Activated CD8-positive, alpha-beta memory T cell treated with anti-CD3 and anti-CD28 coated beads, Interleukin-2, amount 50 U/mL, for 4 hours (primary cell): ENCODE data around the gene FOLR2.
"Not testable (repeated sequence)": the region's sequence is repeated elsewhere in the genome, so short reads cannot be mapped to it uniquely, and the experiment has no call there.

Experiments
- DNase-seq: peaks from one replicate; pipeline ENCODE4 v3.0.0-alpha.2; 2020

Gene FOLR2

DNA sequence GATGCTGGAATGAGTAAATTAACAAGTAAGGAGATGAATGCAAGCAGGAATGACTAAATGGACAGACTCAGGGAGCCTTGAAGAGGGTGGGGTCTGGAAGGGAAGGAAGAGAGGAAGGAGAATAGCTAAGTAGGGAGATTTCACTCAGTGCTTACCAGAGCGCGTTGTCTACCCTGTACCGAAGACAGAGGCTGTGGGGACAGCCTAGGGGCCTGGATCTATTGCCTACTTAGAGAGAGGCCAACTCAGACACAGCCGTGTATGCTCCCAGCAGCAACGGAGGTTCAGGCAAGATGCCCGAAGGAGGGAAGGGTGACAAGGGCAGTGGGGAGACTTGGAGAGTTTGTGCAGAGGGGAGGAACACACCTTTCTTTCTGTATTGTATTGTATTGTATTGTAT is at the start of gene FOLR2:
FOLR2 (plus strand) TSS at position 157 of the 400 bp plus-strand sequence. CDS start 1,791 bp downstream, outside the sequence.
- no peak for DNase-seq

DNA sequence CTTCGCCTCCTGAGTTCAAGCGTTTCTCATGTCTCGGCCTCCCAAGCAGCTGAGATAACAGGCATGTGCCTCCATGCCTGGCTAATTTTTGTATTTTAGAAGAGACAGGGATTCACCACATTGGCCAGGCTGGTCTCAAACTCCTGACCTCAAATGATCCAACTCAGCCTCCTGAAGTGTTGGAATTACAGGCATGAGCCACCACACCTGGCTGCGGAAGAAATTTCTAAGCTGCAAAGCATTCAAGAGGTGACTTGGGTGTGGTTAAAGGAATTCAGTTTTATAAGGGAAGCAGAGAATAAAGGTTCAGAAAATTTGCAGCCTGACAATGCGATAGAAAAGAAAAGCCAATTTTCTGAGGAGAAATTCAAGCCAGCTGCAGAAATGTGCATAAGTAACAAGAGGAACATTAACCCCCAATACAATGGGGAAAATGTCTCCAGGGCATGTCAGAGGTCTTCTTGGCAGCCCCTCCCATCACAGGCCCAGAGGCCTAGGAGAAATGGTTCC is 47.5 kb upstream of the FOLR2 start:
- not testable (repeated sequence) for DNase-seq

DNA sequence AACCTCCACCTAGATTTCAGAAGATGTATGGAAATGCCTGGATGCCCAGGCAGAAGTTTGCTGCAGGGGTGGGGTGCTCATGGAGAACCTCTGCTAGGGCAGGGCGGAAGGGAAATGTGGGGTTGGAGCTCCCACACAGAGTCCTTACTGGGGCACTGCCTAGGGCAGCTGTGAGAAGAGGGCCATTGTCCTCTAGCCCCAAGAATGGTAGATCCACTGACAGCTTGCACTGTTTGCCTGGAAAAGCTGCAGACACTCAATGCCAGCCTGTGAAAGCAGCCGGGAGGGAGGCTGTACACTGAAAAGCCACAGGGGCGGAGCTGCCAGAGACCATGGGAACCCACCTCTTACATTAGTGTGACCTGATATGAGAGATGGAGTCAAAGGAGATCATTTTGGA is 46.8 kb upstream of the FOLR2 start:
- DNase-seq = not testable (repeated sequence)

DNA sequence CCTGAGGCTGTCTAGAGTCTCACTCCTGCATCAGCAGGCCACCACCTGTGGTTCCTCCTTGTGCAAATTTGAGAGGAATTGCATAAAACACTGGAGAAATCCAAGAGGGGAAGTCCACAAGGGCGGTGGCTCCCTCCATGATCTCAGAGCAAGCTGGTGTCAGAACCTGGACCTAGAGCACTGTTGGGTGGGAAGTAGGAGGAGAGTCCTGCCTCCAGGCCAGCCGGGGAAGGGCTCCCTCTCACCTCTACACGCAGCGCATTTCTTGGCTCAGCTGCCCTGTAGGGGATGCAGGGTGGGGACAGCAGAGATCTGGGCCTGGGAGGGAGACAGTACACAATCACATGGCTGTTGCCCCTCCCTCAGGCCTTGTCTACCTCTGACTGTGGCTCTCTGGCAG is 44.6 kb upstream of the FOLR2 start:
- DNase-seq = not testable (repeated sequence)

GRCh38 chr11:72173291-72173690 is 43.3 kb upstream of the FOLR2 start:
- DNase-seq = no peak

- DNase-seq = no peak
Observed at GRCh38 chr11:72174302-72175070, 42.1 kb upstream of the FOLR2 start.

- DNase-seq = no peak
Observed at GRCh38 chr11:72177656-72178055, 38.9 kb upstream of the FOLR2 start.

GRCh38 chr11:72179049-72179803 is 37.4 kb upstream of the FOLR2 start:
- no peak for DNase-seq

DNA sequence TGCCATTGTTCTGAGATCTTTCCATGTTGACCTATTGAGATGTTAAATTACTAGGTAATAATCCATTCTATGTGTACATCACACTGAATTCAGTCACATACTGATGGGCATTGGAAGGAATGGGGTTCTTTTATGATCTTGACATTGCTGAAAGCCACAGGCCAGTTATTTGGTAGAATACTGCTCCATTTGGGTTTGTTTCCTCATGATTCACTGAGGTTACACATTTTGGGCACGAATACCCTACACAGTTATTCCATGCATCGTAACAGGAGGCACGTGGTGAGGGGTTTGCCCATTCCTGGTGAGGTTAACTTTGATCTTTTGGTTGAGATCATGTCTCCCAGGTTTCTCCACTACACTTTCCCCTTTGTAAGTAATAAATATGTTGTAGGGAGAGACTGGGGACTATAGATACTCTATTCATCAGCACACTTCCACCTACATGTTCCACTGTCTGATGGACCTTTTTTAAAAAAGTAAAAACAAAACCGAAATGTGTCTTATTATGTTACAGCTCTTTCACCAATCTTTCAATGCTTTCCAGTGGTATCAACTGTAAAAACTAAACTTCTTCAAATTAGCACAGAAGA is 36.7 kb upstream of the FOLR2 start:
- DNase-seq = no peak

DNA sequence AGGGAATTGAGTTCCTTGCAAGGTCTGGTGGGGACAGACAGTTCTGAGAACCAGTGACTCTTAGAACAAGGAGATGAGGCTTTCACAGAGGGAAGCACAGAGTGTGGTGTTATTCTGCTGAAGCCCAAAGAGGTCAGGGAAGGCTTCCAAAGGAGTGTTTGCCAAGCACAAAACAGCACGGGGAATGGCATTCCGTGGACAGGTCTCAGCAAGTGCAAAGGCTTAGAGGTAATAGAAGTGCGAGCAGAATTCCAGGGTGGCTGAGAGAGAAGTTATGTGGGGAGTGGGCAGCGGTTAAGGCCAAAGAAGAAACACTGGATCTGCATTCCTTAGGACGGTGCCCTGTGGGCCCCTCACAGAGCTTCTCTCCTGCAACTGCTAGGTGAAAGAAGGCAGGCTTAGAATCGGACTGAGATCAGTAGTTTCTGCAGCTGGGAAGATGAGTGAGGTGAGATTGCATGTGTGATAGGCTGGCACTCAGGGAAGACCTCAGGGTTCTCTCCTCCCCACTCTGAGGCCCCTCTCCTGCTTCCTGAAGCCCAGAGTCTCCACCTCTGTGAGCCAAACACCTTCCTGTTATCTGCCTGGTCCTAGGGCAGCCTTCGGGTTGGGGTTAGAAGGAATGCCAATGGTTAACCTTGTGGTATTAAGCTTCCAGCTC is 35.6 kb upstream of the FOLR2 start:
- not testable (repeated sequence) for DNase-seq

- not testable (repeated sequence) for DNase-seq
Observed at GRCh38 chr11:72181553-72181958, 35.0 kb upstream of the FOLR2 start.

GRCh38 chr11:72188267-72188666 is 28.3 kb upstream of the FOLR2 start:
- DNase-seq = no peak

GRCh38 chr11:72189455-72190250 is 26.9 kb upstream of the FOLR2 start:
- no peak for DNase-seq

- no peak for DNase-seq
Observed at GRCh38 chr11:72190631-72191071, 25.9 kb upstream of the FOLR2 start.

GRCh38 chr11:72191961-72192381 is 24.6 kb upstream of the FOLR2 start, which contains the start of gene FOLR1:
FOLR1 (plus strand) TSS chr11:72192140; CDS start chr11:72192174, 34 bp downstream.
- no peak for DNase-seq

DNA sequence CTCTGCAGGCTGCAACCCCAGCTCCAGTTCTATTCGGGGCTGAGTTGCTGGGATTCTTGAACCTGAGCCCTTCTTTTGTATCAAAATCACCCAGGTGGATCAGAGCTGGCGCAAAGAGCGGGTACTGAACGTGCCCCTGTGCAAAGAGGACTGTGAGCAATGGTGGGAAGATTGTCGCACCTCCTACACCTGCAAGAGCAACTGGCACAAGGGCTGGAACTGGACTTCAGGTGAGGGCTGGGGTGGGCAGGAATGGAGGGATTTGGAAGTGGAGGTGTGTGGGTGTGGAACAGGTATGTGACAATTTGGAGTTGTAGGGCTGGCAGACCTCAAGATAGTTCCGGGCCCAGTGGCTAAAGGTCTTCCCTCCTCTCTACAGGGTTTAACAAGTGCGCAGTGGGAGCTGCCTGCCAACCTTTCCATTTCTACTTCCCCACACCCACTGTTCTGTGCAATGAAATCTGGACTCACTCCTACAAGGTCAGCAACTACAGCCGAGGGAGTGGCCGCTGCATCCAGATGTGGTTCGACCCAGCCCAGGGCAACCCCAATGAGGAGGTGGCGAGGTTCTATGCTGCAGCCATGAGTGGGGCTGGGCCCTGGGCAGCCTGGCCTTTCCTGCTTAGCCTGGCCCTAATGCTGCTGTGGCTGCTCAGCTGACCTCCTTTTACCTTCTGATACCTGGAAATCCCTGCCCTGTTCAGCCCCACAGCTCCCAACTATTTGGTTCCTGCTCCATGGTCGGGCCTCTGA is 20.9 kb upstream of the FOLR2 start:
- DNase-seq = no peak

DNA sequence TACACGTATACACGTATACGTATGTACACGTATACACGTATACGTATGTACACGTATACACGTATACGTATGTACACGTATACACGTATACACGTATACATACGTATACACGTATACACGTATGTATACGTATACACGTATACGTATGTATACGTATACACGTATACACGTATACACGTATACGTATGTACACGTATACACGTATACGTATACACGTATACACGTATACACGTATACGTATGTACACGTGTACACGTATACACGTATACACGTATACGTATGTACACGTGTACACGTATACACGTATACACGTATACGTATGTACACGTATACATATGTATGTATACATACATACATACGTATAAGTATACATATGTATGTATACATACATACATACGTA is 15.1 kb upstream of the FOLR2 start:
- DNase-seq = not testable (repeated sequence)

- DNase-seq = no peak
Observed at GRCh38 chr11:72202571-72202970, 14.0 kb upstream of the FOLR2 start.

- DNase-seq = no peak
Observed at GRCh38 chr11:72203163-72203562, 13.4 kb upstream of the FOLR2 start.

GRCh38 chr11:72204886-72205285 is 11.7 kb upstream of the FOLR2 start:
- no peak for DNase-seq

GRCh38 chr11:72206794-72207193 is 9.8 kb upstream of the FOLR2 start:
- DNase-seq = not testable (repeated sequence)
